Measurements from ENCODE around the gene APH1B.

APH1B gene

GRCh38 chr15:63321462-63321861 lies 44.1 kb downstream of the APH1B start:
- Mint-ChIP-seq H3K9me3 (peaks cover 4% of the 10 kb centered on the region), H3K36me3 (ENCODE audit: low read depth) (no peaks in the 10 kb centered on the region), H3K4me3 (no peak overlapping the region), H3K27ac (no peak overlapping the region), H3K27me3 (ENCODE audit: low read depth) (peaks cover 8% of the 10 kb centered on the region), H3K4me1 (no peaks in the 10 kb centered on the region)
- TF ChIP-seq CTCF (IDR thresholded peaks at IDR 0.05; ENCODE audit: unreplicated experiment in 3 of 3) = no peak

- Mint-ChIP-seq H3K4me1 (peaks cover under 1% of the 10 kb centered on the region), H3K9me3 (peaks cover 4% of the 10 kb centered on the region), H3K4me3 (no peak overlapping the region), H3K27me3 (ENCODE audit: low read depth) (peaks cover 8% of the 10 kb centered on the region), H3K36me3 (ENCODE audit: low read depth) (no peaks in the 10 kb centered on the region), H3K27ac (peak overlapping the region in 1 of 3 experiments; percentile 30)
- no peak for TF ChIP-seq CTCF (IDR thresholded peaks at IDR 0.05; ENCODE audit: unreplicated experiment in 3 of 3)
Measured at GRCh38 chr15:63322541-63322940, 45.1 kb downstream of the APH1B start.

GRCh38 chr15:63323798-63324563 lies 46.6 kb downstream of the APH1B start:
- Mint-ChIP-seq H3K27me3 (ENCODE audit: low read depth) (peaks cover 8% of the 10 kb centered on the region), H3K9me3 (no peaks in the 10 kb centered on the region), H3K4me3 (no peak overlapping the region), H3K27ac (peak overlapping the region in 1 of 3 experiments; percentile 47), H3K4me1 (peaks cover 5% of the 10 kb centered on the region), H3K36me3 (ENCODE audit: low read depth) (no peaks in the 10 kb centered on the region)
- no peak for TF ChIP-seq CTCF (IDR thresholded peaks at IDR 0.05; ENCODE audit: unreplicated experiment in 3 of 3)

- Mint-ChIP-seq H3K36me3 (ENCODE audit: low read depth) (no peaks in the 10 kb centered on the region), H3K9me3 (no peaks in the 10 kb centered on the region), H3K27ac (no peak overlapping the region), H3K4me1 (peaks cover 5% of the 10 kb centered on the region), H3K4me3 (no peak overlapping the region), H3K27me3 (ENCODE audit: low read depth) (peaks cover 8% of the 10 kb centered on the region)
- no peak for TF ChIP-seq CTCF (IDR thresholded peaks at IDR 0.05; ENCODE audit: unreplicated experiment in 3 of 3)
Measured at GRCh38 chr15:63324770-63325169, 47.4 kb downstream of the APH1B start.

- Mint-ChIP-seq H3K4me3 (no peak overlapping the region), H3K9me3 (no peaks in the 10 kb centered on the region), H3K36me3 (ENCODE audit: low read depth) (no peaks in the 10 kb centered on the region), H3K27ac (peak overlapping the region in 2 of 3 experiments; percentile 16), H3K4me1 (peaks cover 14% of the 10 kb centered on the region), H3K27me3 (ENCODE audit: low read depth) (peaks cover 7% of the 10 kb centered on the region)
- no peak for TF ChIP-seq CTCF (IDR thresholded peaks at IDR 0.05; ENCODE audit: unreplicated experiment in 3 of 3)
Measured at GRCh38 chr15:63327648-63328421, 50.4 kb downstream of the APH1B start.

All from nephron (organoid).